Measurements from ENCODE around the gene PVR.
"Not testable (repeated sequence)": the region's sequence is repeated elsewhere in the genome, so short reads cannot be mapped to it uniquely, and the experiment has no call there.

PVR gene

GRCh38 chr19:44666852-44667556 is 23.3 kb downstream of the PVR start:
- DNase-seq (ENCODE audit: low read depth, low spot score) = no peak
- no peak for TF ChIP-seq YY1 (IDR thresholded peaks at IDR 0.05; ENCODE audit: insufficient read depth, insufficient read length)
- TF ChIP-seq SUZ12 (IDR thresholded peaks at IDR 0.05; ENCODE audit: extremely low read depth, insufficient read depth, insufficient read length) = no peak
- TF ChIP-seq ZNF274 (IDR thresholded peaks at IDR 0.05; ENCODE audit: low read depth, low read length) = no peak
- no peaks in the 10 kb centered on the region for H3K9me3 ChIP-seq (ENCODE audit: insufficient read depth, low read length)

GRCh38 chr19:44668985-44669764 is 25.5 kb downstream of the PVR start:
- Histone ChIP-seq H3K4me3 (ENCODE audit: insufficient read length, low read depth) (no peak overlapping the region), H3K4me1 (ENCODE audit: insufficient read depth, insufficient read length) (peaks cover 5% of the 10 kb centered on the region), H3K9ac (ENCODE audit: insufficient read length, low read depth) (no peak overlapping the region), H3K9me3 (ENCODE audit: insufficient read depth, low read length) (no peaks in the 10 kb centered on the region), H3K27me3 (ENCODE audit: insufficient read depth, insufficient read length) (no peaks in the 10 kb centered on the region), H3K36me3 (ENCODE audit: insufficient read depth, insufficient read length, low read length) (peaks cover 7% of the 10 kb centered on the region)
- no peak for DNase-seq (ENCODE audit: low read depth, low spot score)
- TF ChIP-seq SUZ12 (IDR thresholded peaks at IDR 0.05; ENCODE audit: extremely low read depth, insufficient read depth, insufficient read length) = no peak
- no peak for TF ChIP-seq YY1 (IDR thresholded peaks at IDR 0.05; ENCODE audit: insufficient read depth, insufficient read length)
- TF ChIP-seq ZNF274 (IDR thresholded peaks at IDR 0.05; ENCODE audit: low read depth, low read length) = no peak

More at GRCh38 chr19:44666852-44667556, 23.3 kb downstream of the PVR start:
- peaks cover 27% of the 10 kb centered on the region for H3K36me3 ChIP-seq (ENCODE audit: insufficient read depth, insufficient read length, low read length)
- no peak overlapping the region for H3K4me3 ChIP-seq (ENCODE audit: insufficient read length, low read depth)
- H3K27me3 ChIP-seq (ENCODE audit: insufficient read depth, insufficient read length) = no peaks in the 10 kb centered on the region
- H3K9ac ChIP-seq (ENCODE audit: insufficient read length, low read depth) = no peak overlapping the region
- peaks cover 5% of the 10 kb centered on the region for H3K4me1 ChIP-seq (ENCODE audit: insufficient read depth, insufficient read length)

GRCh38 chr19:44670027-44670426 is 26.3 kb downstream of the PVR start:
- H3K36me3 ChIP-seq (ENCODE audit: insufficient read depth, insufficient read length, low read length); H3K4me1 ChIP-seq (ENCODE audit: insufficient read depth, insufficient read length); H3K9ac ChIP-seq (ENCODE audit: insufficient read length, low read depth): not testable (repeated sequence)

GRCh38 chr19:44671400-44671799 is 27.7 kb downstream of the PVR start, which contains the start of gene CEACAM19:
CEACAM19 (plus strand) TSS chr19:44671482; CDS start chr19:44671932, 450 bp downstream.
- H3K36me3 ChIP-seq (ENCODE audit: insufficient read depth, insufficient read length, low read length) = peaks cover 5% of the 10 kb centered on the region
- H3K9ac ChIP-seq (ENCODE audit: insufficient read length, low read depth) = no peak within 1 kb of the TSS
- no peaks in the 10 kb centered on the region for H3K9me3 ChIP-seq (ENCODE audit: insufficient read depth, low read length)
- no peak for DNase-seq (ENCODE audit: low read depth, low spot score)
- TF ChIP-seq ZNF274 (IDR thresholded peaks at IDR 0.05; ENCODE audit: low read depth, low read length) (no peak), YY1 (IDR thresholded peaks at IDR 0.05; ENCODE audit: insufficient read depth, insufficient read length) (no peak), SUZ12 (IDR thresholded peaks at IDR 0.05; ENCODE audit: extremely low read depth, insufficient read depth, insufficient read length) (no peak)
- H3K4me1 ChIP-seq (ENCODE audit: insufficient read depth, insufficient read length) = peaks cover 5% of the 10 kb centered on the region
- H3K4me3 ChIP-seq (ENCODE audit: insufficient read length, low read depth) = no peak within 1 kb of the TSS
- H3K27me3 ChIP-seq (ENCODE audit: insufficient read depth, insufficient read length) = no peaks in the 10 kb centered on the region

More at GRCh38 chr19:44670027-44670426, 26.3 kb downstream of the PVR start:
- H3K27me3 ChIP-seq (ENCODE audit: insufficient read depth, insufficient read length); H3K4me3 ChIP-seq (ENCODE audit: insufficient read length, low read depth); H3K9me3 ChIP-seq (ENCODE audit: insufficient read depth, low read length); DNase-seq (ENCODE audit: low read depth, low spot score): not testable (repeated sequence)

- no peak overlapping the region for H3K4me3 ChIP-seq (ENCODE audit: insufficient read length, low read depth)
- no peaks in the 10 kb centered on the region for H3K4me1 ChIP-seq (ENCODE audit: insufficient read depth, insufficient read length)
- H3K9me3 ChIP-seq (ENCODE audit: insufficient read depth, low read length) = no peaks in the 10 kb centered on the region
- no peak for DNase-seq (ENCODE audit: low read depth, low spot score)
- no peaks in the 10 kb centered on the region for H3K27me3 ChIP-seq (ENCODE audit: insufficient read depth, insufficient read length)
- no peak overlapping the region for H3K9ac ChIP-seq (ENCODE audit: insufficient read length, low read depth)
- peaks cover under 1% of the 10 kb centered on the region for H3K36me3 ChIP-seq (ENCODE audit: insufficient read depth, insufficient read length, low read length)
- TF ChIP-seq YY1 (IDR thresholded peaks at IDR 0.05; ENCODE audit: insufficient read depth, insufficient read length) (no peak), ZNF274 (IDR thresholded peaks at IDR 0.05; ENCODE audit: low read depth, low read length) (no peak), SUZ12 (IDR thresholded peaks at IDR 0.05; ENCODE audit: extremely low read depth, insufficient read depth, insufficient read length) (no peak)
Measured at GRCh38 chr19:44672226-44672625, 28.5 kb downstream of the PVR start.

GRCh38 chr19:44673510-44673909 is 29.8 kb downstream of the PVR start:
- DNase-seq (ENCODE audit: low read depth, low spot score) = no peak
- Histone ChIP-seq H3K9me3 (ENCODE audit: insufficient read depth, low read length) (no peaks in the 10 kb centered on the region), H3K4me3 (ENCODE audit: insufficient read length, low read depth) (no peak overlapping the region), H3K36me3 (ENCODE audit: insufficient read depth, insufficient read length, low read length) (no peaks in the 10 kb centered on the region), H3K9ac (ENCODE audit: insufficient read length, low read depth) (no peak overlapping the region), H3K27me3 (ENCODE audit: insufficient read depth, insufficient read length) (no peaks in the 10 kb centered on the region), H3K4me1 (ENCODE audit: insufficient read depth, insufficient read length) (no peaks in the 10 kb centered on the region)
- TF ChIP-seq YY1 (IDR thresholded peaks at IDR 0.05; ENCODE audit: insufficient read depth, insufficient read length) = no peak
- no peak for TF ChIP-seq SUZ12 (IDR thresholded peaks at IDR 0.05; ENCODE audit: extremely low read depth, insufficient read depth, insufficient read length)
- no peak for TF ChIP-seq ZNF274 (IDR thresholded peaks at IDR 0.05; ENCODE audit: low read depth, low read length)

- H3K4me1 ChIP-seq (ENCODE audit: insufficient read depth, insufficient read length) = no peaks in the 10 kb centered on the region
- H3K36me3 ChIP-seq (ENCODE audit: insufficient read depth, insufficient read length, low read length) = no peaks in the 10 kb centered on the region
- DNase-seq (ENCODE audit: low read depth, low spot score) = no peak
- no peaks in the 10 kb centered on the region for H3K27me3 ChIP-seq (ENCODE audit: insufficient read depth, insufficient read length)
- H3K4me3 ChIP-seq (ENCODE audit: insufficient read length, low read depth) = no peak overlapping the region
- H3K9me3 ChIP-seq (ENCODE audit: insufficient read depth, low read length) = no peaks in the 10 kb centered on the region
- H3K9ac ChIP-seq (ENCODE audit: insufficient read length, low read depth) = no peak overlapping the region
- no peak for TF ChIP-seq ZNF274 (IDR thresholded peaks at IDR 0.05; ENCODE audit: low read depth, low read length)
- no peak for TF ChIP-seq SUZ12 (IDR thresholded peaks at IDR 0.05; ENCODE audit: extremely low read depth, insufficient read depth, insufficient read length)
- no peak for TF ChIP-seq YY1 (IDR thresholded peaks at IDR 0.05; ENCODE audit: insufficient read depth, insufficient read length)
Measured at GRCh38 chr19:44675521-44675920, 31.8 kb downstream of the PVR start.

All from NT2/D1 (cell line).